ENCODE data around the gene JPH4. TPM values are rescaled to one million over a fixed set of nuclear protein-coding genes. Genes with fewer than 3 reads are reported as not detected.

The JPH4 gene
- total and polyA plus RNA-seq, 2 donors (not counting 3 experiments of a cell fraction or from before 2014, with no cell fraction given), result 0.06 TPM; not detected in 1

- H3K27ac ChIP-seq (ENCODE audit: insufficient read depth, low read depth, low read length), result no peak overlapping the region
- H3K36me3 ChIP-seq (ENCODE audit: control insufficient read depth in 2 of 2, extremely low read depth in 1 of 2, insufficient read depth in 2 of 2, low read length in 2 of 2), result no peaks in the 10 kb centered on the region
- no peaks in the 10 kb centered on the region for H3K27me3 ChIP-seq (ENCODE audit: control insufficient read depth in 2 of 2, insufficient read depth in 2 of 2, low read length in 2 of 2)
- H2AFZ ChIP-seq (ENCODE audit: low read depth, low read length), result no peak overlapping the region
- no peaks in the 10 kb centered on the region for H3K4me1 ChIP-seq (ENCODE audit: control insufficient read depth, extremely low read depth, insufficient read depth, low read length)
- ChIA-PET POLR2A (no interaction called here), CTCF (no interaction called here)
- FAIRE-seq (no peak), DNase-seq (ENCODE audit: low read depth, low spot score) (no peak)
- H3K4me2 ChIP-seq (ENCODE audit: insufficient read depth, low read length), result no peak overlapping the region
- no peaks in the 10 kb centered on the region for H3K79me2 ChIP-seq (ENCODE audit: control insufficient read depth, insufficient read depth, low read length)
- H4K20me1 ChIP-seq (replicated peaks; ENCODE audit: control insufficient read depth, extremely low read depth, insufficient read depth, low read length), result no peaks in the 10 kb centered on the region
- intact Hi-C loops (cut with micrococcal nuclease) (no loop called here), dilution Hi-C loops (cut with MboI; ENCODE audit: extremely low pct_ligation_motif_present, low sequenced_read_pairs) (no loop called here)
- no peak overlapping the region for H3K9ac ChIP-seq (replicated peaks; ENCODE audit: extremely low read depth, insufficient read depth, low read length)
- no peaks in the 10 kb centered on the region for H3K9me1 ChIP-seq (replicated peaks; ENCODE audit: control insufficient read depth, extremely low read depth, insufficient read depth, low read length)
- no peak for TF ChIP-seq POLR2AphosphoS5 (IDR thresholded peaks at IDR 0.05; ENCODE audit: insufficient read depth, low read depth, low read length)
- no peak for TF ChIP-seq GATA2 (IDR thresholded peaks at IDR 0.05; ENCODE audit: insufficient read depth, insufficient read length, low read depth, low read length)
- TF ChIP-seq JUN (IDR thresholded peaks at IDR 0.05; ENCODE audit: borderline replicate concordance, insufficient read depth, insufficient read length, low read depth), result no peak
- TF ChIP-seq MYC (IDR thresholded peaks at IDR 0.05; ENCODE audit: low read depth, low read length), result no peak
- no peak for TF ChIP-seq POLR2A (IDR thresholded peaks at IDR 0.05; ENCODE audit: low read depth, low read length)
- no peak for TF ChIP-seq EZH2 (IDR thresholded peaks at IDR 0.05; ENCODE audit: borderline replicate concordance, low read depth, low read length, severe bottlenecking)
- TF ChIP-seq, protein P1, sequence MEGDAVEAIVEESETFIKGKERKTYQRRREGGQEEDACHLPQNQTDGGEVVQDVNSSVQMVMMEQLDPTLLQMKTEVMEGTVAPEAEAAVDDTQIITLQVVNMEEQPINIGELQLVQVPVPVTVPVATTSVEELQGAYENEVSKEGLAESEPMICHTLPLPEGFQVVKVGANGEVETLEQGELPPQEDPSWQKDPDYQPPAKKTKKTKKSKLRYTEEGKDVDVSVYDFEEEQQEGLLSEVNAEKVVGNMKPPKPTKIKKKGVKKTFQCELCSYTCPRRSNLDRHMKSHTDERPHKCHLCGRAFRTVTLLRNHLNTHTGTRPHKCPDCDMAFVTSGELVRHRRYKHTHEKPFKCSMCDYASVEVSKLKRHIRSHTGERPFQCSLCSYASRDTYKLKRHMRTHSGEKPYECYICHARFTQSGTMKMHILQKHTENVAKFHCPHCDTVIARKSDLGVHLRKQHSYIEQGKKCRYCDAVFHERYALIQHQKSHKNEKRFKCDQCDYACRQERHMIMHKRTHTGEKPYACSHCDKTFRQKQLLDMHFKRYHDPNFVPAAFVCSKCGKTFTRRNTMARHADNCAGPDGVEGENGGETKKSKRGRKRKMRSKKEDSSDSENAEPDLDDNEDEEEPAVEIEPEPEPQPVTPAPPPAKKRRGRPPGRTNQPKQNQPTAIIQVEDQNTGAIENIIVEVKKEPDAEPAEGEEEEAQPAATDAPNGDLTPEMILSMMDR (IDR thresholded peaks at IDR 0.05; ENCODE audit: extremely low read depth in 1 of 2, insufficient read depth in 1 of 2, low read depth in 1 of 2, low read length in 2 of 2), result no peak
- TF ChIP-seq, protein P2, sequence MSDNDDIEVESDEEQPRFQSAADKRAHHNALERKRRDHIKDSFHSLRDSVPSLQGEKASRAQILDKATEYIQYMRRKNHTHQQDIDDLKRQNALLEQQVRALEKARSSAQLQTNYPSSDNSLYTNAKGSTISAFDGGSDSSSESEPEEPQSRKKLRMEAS (IDR thresholded peaks at IDR 0.05; ENCODE audit: insufficient read depth, insufficient read length), result no peak
- no peak for TF ChIP-seq FOS (IDR thresholded peaks at IDR 0.05; ENCODE audit: borderline replicate concordance, insufficient read depth, low read length)
- no peak overlapping the region for H3K4me3 ChIP-seq (replicated peaks in 1 of 3; ENCODE audit: insufficient read depth in 1 of 3, low read depth in 1 of 3, low read length in 3 of 3)
- BruUV-seq (replicated peaks), result no TSS peak
- H3K9me3 ChIP-seq (replicated peaks; ENCODE audit: control insufficient read depth, insufficient read depth, low read length), result no peaks in the 10 kb centered on the region
These were observed 23.2 kb upstream of the JPH4 start for GRCh38 chr14:23601845-23602180.
